T-helper 17 cell (primary cell): Measurements from ENCODE around the gene MMP24. TPM values are rescaled to one million over a fixed set of nuclear protein-coding genes. Genes with fewer than 3 reads are reported as not detected.

Experiments used
- ATAC-seq: fragments of 150-1000 bp; cut with Tn5 transposase; 2 replicates; pipeline ENCODE4 v1.10.0; 2021; ENCODE audit warnings: mild to moderate bottlenecking, moderate library complexity
- DNase-seq, 3 donors: peaks; one replicate each; pipeline versions ENCODE4 v3.0.0 to v3.0.0-alpha.2; 2020 to 2021
- H3K9me3 ChIP-seq: one replicate; pipeline ENCODE4 v1.7.0; 2013; ENCODE audit warnings: low read length, mild to moderate bottlenecking; ENCODE audit not compliant: control insufficient read depth, poor library complexity, severe bottlenecking
- H3K27ac Mint-ChIP-seq: one replicate; pipeline ENCODE4 v1.8.0; 2022; ENCODE audit warnings: mild to moderate bottlenecking, moderate library complexity, mixed read lengths
- H3K27me3 Mint-ChIP-seq: one replicate; pipeline ENCODE4 v1.8.0; 2022; ENCODE audit warnings: mixed read lengths
- H3K36me3 Mint-ChIP-seq: one replicate; pipeline ENCODE4 v1.8.0; 2022; ENCODE audit warnings: low read depth, mixed read lengths
- H3K4me1 Mint-ChIP-seq: one replicate; pipeline ENCODE4 v1.8.0; 2022; ENCODE audit warnings: mild to moderate bottlenecking, mixed read lengths
- H3K4me3 Mint-ChIP-seq: one replicate; pipeline ENCODE4 v1.8.0; 2022; ENCODE audit warnings: mild to moderate bottlenecking, moderate library complexity, mixed read lengths
- total RNA-seq, 4 donors: library from RNA in 2 of 4; stranded (reverse) in 2 of 4; gene quantifications; one replicate each; pipeline ENCODE4 v1.2.3 and lab custom pipeline; 2022 to 2026

The MMP24 gene
- total RNA-seq, 2 donors from 2014 or later = 0.15 to 0.16 TPM

DNA sequence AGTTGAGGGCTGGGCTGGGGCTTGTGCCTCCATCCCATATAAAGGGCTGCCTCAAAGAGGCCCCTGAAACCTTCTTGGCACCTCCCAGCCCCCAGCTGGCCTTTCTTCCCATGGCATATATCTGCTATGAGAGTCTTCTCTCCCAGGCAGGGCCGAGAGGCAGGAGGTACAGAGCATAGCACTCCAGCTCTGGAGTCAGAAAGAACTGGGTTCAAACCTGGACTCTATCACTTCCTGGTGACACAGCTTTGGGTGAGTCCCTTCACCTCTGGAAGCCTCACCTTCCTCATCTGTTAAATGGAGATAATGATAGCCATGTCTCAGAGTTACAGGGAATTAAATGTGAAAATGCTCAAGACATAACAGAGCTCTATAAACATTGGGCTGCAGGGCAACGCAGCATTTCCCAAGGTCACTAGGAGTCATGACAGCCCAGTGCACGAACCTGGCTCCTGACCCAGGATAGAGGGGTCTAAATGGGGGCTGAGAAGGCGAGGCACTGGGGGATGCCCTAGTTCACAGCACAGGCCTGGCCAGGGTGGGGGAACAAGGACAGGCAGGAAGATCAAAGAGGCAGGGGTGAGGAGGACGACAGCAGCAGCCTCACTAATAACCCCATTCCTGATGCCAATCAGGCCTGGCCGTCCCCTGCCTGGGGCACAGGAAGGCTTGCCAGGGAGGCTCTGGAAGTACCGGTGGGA, 63.8 kb downstream of the MMP24 start:
- ATAC-seq (no peak), DNase-seq (no peak)
- Mint-ChIP-seq H3K36me3 (no peaks in the 10 kb centered on the region), H3K4me1 (peaks cover 2% of the 10 kb centered on the region), H3K4me3 (peak overlapping the region; percentile 47), H3K27ac (peak overlapping the region; percentile 63), H3K27me3 (peaks cover 20% of the 10 kb centered on the region)
- no peaks in the 10 kb centered on the region for H3K9me3 ChIP-seq

DNA sequence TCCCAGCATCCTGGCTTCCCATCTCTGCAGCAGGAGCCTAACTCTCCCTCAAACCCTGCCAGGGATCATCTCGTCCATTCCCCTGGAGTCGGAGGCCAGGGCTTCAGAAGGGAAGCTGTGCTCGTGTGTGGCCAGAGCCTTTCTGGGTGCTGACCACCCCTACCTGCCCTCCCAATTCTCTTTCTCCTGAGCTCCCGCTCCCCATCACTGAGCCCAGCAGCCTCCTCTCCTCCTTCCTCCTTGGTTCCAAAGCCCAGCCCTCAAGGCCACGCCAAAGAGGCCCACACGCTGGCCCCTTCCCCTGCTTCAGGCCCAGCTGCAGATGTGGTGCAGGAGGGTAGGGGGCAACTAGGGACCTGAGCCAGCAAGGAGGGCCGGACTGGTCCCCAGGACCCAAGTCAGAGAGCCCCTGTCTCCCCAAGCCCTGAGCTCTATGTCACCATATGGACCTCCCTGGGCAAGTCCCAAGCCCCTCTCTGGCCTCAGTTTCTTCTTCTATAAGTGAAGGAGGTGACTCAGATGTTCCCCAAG, 64.5 kb downstream of the MMP24 start:
- no peaks in the 10 kb centered on the region for H3K36me3 Mint-ChIP-seq
- peaks cover 26% of the 10 kb centered on the region for H3K27me3 Mint-ChIP-seq
- ATAC-seq = no peak
- H3K9me3 ChIP-seq = no peaks in the 10 kb centered on the region
- peaks cover 2% of the 10 kb centered on the region for H3K4me1 Mint-ChIP-seq
- H3K27ac Mint-ChIP-seq = no peak overlapping the region
- H3K4me3 Mint-ChIP-seq = no peak overlapping the region
- no peak for DNase-seq

- Mint-ChIP-seq H3K27me3 (peaks cover 32% of the 10 kb centered on the region), H3K4me1 (peaks cover 2% of the 10 kb centered on the region), H3K36me3 (no peaks in the 10 kb centered on the region), H3K27ac (no peak within 1 kb of the TSS), H3K4me3 (no peak within 1 kb of the TSS)
- no peaks in the 10 kb centered on the region for H3K9me3 ChIP-seq
- ATAC-seq (no peak), DNase-seq (no peak)
Measured at GRCh38 chr20:35291654-35292503, 65.4 kb downstream of the MMP24 start, which contains the start of gene FAM83C. Gene FAM83C, minus strand, starts transcription at chr20:35292425. Its CDS starts 121 bp downstream, at chr20:35292304.

GRCh38 chr20:35292504-35293285, 66.2 kb downstream of the MMP24 start:
- no peak for ATAC-seq
- no peak overlapping the region for H3K4me3 Mint-ChIP-seq
- H3K27me3 Mint-ChIP-seq = peaks cover 32% of the 10 kb centered on the region
- H3K36me3 Mint-ChIP-seq = no peaks in the 10 kb centered on the region
- DNase-seq = no peak
- peaks cover 2% of the 10 kb centered on the region for H3K4me1 Mint-ChIP-seq
- H3K9me3 ChIP-seq = no peaks in the 10 kb centered on the region
- H3K27ac Mint-ChIP-seq = no peak overlapping the region

DNA sequence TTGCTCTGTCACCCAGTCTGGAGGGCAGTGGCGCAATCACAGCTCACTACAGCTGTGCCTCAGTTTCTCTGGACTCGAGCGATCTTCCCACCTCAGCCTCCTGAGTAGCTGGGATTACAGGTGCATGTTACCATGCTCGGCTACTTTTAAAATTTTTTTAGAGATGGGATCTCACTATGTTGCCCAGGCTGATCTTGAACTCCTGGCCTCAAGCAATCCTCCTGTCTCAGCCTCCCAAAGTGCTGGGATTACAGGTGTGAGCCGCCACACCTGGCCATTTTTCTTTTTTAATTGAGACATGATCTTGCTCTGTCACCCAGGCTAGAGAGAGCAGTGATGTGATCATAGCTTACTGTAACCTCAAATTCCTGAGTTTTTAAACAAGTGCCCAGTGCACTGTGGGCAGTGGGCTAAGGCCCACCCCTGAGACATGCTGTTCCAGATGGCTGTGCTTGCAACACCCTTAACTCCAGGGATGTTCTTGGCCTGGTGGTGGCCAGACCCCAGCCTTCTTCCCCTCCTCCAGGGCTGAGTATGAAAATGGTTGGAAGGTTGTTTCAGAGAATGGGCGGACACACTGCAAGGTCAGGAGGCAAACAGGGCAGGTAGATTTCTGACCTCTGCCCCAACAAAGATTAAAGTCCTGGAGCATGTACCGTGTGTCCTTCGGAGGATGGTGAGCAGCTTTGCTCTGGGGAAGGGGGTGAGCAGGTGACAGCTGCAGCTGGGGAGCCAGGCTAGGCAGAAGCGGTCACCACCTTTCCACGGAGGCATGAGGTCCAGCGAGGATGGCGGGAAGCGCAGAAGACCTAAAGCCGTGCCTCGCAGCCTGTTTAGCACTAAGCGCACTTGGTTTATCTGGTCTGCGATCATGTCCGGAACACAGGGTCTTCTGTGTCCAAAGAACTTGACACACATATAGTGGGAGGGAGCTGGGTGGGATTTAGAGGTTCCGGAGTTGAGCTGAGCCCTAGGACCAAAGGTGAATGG, 67.1 kb downstream of the MMP24 start:
- no peaks in the 10 kb centered on the region for H3K9me3 ChIP-seq
- Mint-ChIP-seq H3K4me1 (peaks cover 2% of the 10 kb centered on the region), H3K27me3 (peaks cover 32% of the 10 kb centered on the region), H3K4me3 (no peak overlapping the region), H3K36me3 (no peaks in the 10 kb centered on the region), H3K27ac (no peak overlapping the region)
- no peak for DNase-seq
- ATAC-seq = no peak

DNA sequence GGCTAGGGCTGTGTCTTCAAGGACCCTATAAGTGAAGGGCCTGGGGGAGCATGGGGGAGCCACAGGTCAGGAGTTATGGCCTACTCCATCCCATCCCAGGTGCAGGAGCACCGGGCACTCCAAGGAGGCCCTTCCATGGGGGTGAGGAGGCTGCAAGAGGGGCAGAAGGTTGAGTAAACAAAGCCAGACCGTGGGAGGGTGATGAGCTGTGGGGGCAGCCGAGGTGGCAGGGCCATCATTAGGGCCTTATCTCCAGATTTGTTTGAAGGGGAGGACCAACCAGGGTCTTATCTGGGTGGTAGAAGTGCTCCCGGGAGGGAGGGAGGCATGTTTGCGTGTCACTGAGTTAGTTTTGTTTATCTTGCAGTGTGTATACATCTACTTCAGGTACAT, 67.8 kb downstream of the MMP24 start:
- H3K9me3 ChIP-seq = no peaks in the 10 kb centered on the region

GRCh38 chr20:35295058-35295457, 68.6 kb downstream of the MMP24 start:
- peaks cover 6% of the 10 kb centered on the region for H3K4me1 Mint-ChIP-seq
- no peak for ATAC-seq
- no peak overlapping the region for H3K27ac Mint-ChIP-seq
- H3K9me3 ChIP-seq = no peaks in the 10 kb centered on the region
- no peak overlapping the region for H3K4me3 Mint-ChIP-seq
- H3K27me3 Mint-ChIP-seq = peaks cover 32% of the 10 kb centered on the region
- no peaks in the 10 kb centered on the region for H3K36me3 Mint-ChIP-seq
- no peak for DNase-seq

More for the DNA sequence above, 67.8 kb downstream of the MMP24 start:
- Mint-ChIP-seq H3K27ac (no peak overlapping the region), H3K4me3 (no peak overlapping the region), H3K4me1 (peaks cover 2% of the 10 kb centered on the region), H3K36me3 (no peaks in the 10 kb centered on the region), H3K27me3 (peaks cover 32% of the 10 kb centered on the region)
- DNase-seq = no peak
- no peak for ATAC-seq

DNA sequence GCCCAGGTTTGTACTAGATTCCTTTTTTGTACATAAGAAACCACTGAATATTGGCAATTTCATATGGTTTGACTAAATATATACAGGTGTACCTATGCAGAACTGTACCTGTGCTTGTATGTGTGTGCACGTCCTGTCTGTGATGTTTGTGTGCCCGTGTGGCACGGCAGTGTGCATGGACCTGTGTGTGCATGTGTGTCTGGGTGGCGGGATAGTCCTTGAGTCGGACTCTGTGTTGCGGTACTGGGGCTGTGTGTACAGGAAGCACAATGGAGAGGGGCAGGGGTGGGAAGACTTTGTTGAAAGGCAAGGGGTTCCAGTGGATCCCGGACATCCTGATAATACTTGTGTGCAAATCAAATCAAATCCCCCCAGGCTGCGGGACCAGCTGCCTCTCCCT, 69.2 kb downstream of the MMP24 start:
- no peak for ATAC-seq
- H3K36me3 Mint-ChIP-seq = no peaks in the 10 kb centered on the region

GRCh38 chr20:35296101-35296554, 69.6 kb downstream of the MMP24 start:
- DNase-seq (no peak), ATAC-seq (no peak)
- Mint-ChIP-seq H3K27me3 (peaks cover 28% of the 10 kb centered on the region), H3K36me3 (no peaks in the 10 kb centered on the region), H3K4me1 (peaks cover 6% of the 10 kb centered on the region), H3K27ac (no peak overlapping the region), H3K4me3 (no peak overlapping the region)
- H3K9me3 ChIP-seq = no peaks in the 10 kb centered on the region

More for the DNA sequence above, 69.2 kb downstream of the MMP24 start:
- Mint-ChIP-seq H3K27ac (no peak overlapping the region), H3K4me1 (peaks cover 6% of the 10 kb centered on the region), H3K4me3 (no peak overlapping the region), H3K27me3 (peaks cover 32% of the 10 kb centered on the region)
- DNase-seq = no peak
- no peaks in the 10 kb centered on the region for H3K9me3 ChIP-seq

DNA sequence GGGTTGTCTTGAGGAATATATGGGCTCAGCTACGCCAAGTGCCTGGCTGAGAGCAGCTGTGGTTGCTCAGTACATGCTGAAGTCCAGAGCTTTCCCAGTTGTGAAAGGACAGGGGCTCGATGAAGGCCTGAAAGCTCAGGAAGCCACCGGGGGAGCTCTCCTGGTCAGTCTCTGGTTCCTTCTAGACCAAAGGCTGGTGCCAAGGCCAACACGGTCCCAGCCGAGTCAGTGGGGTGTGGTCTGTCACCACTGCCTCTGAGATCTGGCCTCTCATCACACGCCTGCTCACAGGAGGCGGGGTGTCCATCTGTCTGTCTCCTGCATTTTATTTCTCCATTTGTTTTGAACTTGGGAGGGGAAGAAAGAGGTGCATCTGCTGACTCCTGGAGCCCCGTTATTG, 70.7 kb downstream of the MMP24 start:
- Mint-ChIP-seq H3K36me3 (no peaks in the 10 kb centered on the region), H3K4me3 (no peak overlapping the region), H3K4me1 (peaks cover 6% of the 10 kb centered on the region), H3K27ac (no peak overlapping the region), H3K27me3 (peaks cover 27% of the 10 kb centered on the region)
- H3K9me3 ChIP-seq = no peaks in the 10 kb centered on the region
- no peak for DNase-seq
- ATAC-seq = no peak

DNA sequence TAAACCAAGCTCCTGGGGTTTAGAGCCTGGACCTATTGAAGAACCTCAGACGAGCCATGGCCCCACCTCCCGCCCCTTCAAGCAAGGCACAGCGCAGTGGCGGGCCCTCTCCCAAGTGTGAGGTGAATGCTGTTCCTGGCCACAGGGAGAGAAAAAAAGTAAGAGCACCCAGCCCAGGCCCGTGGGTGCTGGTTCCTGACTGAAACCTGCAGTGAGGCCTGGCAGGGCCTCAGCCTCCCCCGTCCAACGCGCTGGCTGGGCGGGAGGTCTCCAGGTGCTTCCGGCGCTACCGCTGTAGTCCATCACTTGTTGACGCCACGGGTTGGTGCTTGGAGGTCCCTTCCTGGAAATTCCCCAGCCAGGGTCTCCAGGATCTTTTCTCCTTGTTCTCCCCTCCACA, 71.2 kb downstream of the MMP24 start:
- H3K27me3 Mint-ChIP-seq = peaks cover 23% of the 10 kb centered on the region
- DNase-seq (no peak), ATAC-seq (no peak)

GRCh38 chr20:35298264-35298663, 71.8 kb downstream of the MMP24 start:
- ATAC-seq (no peak), DNase-seq (no peak)
- H3K4me3 Mint-ChIP-seq = no peak overlapping the region
- no peaks in the 10 kb centered on the region for H3K9me3 ChIP-seq
- no peaks in the 10 kb centered on the region for H3K36me3 Mint-ChIP-seq
- peaks cover 18% of the 10 kb centered on the region for H3K27me3 Mint-ChIP-seq
- H3K4me1 Mint-ChIP-seq = peaks cover 6% of the 10 kb centered on the region
- H3K27ac Mint-ChIP-seq = no peak overlapping the region

More for the DNA sequence above, 71.2 kb downstream of the MMP24 start:
- Mint-ChIP-seq H3K4me1 (peaks cover 6% of the 10 kb centered on the region), H3K36me3 (no peaks in the 10 kb centered on the region), H3K4me3 (no peak overlapping the region), H3K27ac (no peak overlapping the region)
- no peaks in the 10 kb centered on the region for H3K9me3 ChIP-seq
